Sigmoid colon (tissue), 4 donors: ENCODE results near the gene ARL17B.
A peak's percentile ranks its signal among the peaks of the same experiment; 100 is the strongest.

Experiments
- CTCF ChIP-seq, 4 experiments: fragments of 450-650 bp in 3 of 4; fragments of 200-600 bp in 1 of 4; IDR thresholded peaks; one replicate each; pipeline ENCODE4 v1.5.1; 2016 to 2019; ENCODE audit warnings: antibody characterized with exemption in 4 of 4, mild to moderate bottlenecking in 3 of 4, moderate library complexity in 2 of 4
- EP300 ChIP-seq, 4 donors: sonication (generic); formaldehyde crosslinking; IDR thresholded peaks; one replicate each; pipeline ENCODE4 v1.6.1; 2017; ENCODE audit warnings: antibody characterized with exemption in 4 of 4
- POLR2A ChIP-seq, 2 donors: fragments of 450-650 bp; IDR thresholded peaks; one replicate each; pipeline ENCODE4 v1.6.1; 2016; ENCODE audit warnings: antibody characterized with exemption in 2 of 2, mild to moderate bottlenecking in 2 of 2, moderate library complexity in 2 of 2

- TF ChIP-seq EP300 (IDR thresholded peaks at IDR 0.05) (peak in 1 of 4 donors; percentile 52), POLR2A (IDR thresholded peaks at IDR 0.05) (no peak), CTCF (IDR thresholded peaks at IDR 0.05) (no peak)
Measured at GRCh38 chr17:46264456-46265198, 96.9 kb downstream of the ARL17B start.
